IMR-90 (cell line): Measurements from ENCODE around the gene MGA. TPM values are rescaled to one million over a fixed set of nuclear protein-coding genes. Genes with fewer than 3 reads are reported as not detected.
A peak's percentile ranks its signal among the peaks of the same experiment; 100 is the strongest.

Experiments
- ATAC-seq: fragments of 200-7000 bp; cut with Tn5 transposase; 2 replicates; pipeline ENCODE4 v1.9.1; 2020; ENCODE audit warnings: low read depth, mild to moderate bottlenecking, moderate library complexity
- BruUV-seq: library from RNA; stranded (reverse); fragments of 400-500 nt; replicated peaks from 2 replicates; lab custom pipeline; 2021; lab: Mats Ljungman, UMichigan
- CTCF ChIA-PET: fragments of 300-600 bp; formaldehyde crosslinking; extraction: SDS; loops from one replicate; lab custom pipeline; 2021; ENCODE audit warnings: antibody characterized with exemption; lab: Yijun Ruan, JAX
- POLR2A ChIA-PET: fragments of 300-600 bp; sonication (Branson Sonifier 250); formaldehyde crosslinking; loops from one replicate; lab custom pipeline; 2022; ENCODE audit warnings: antibody characterized with exemption; ENCODE audit not compliant: unreplicated experiment; lab: Charles Lee
- DNase-seq: peaks from one replicate; pipeline ENCODE4 v3.0.0; 2013
- H2AFZ ChIP-seq: replicated peaks from 2 replicates; pipeline ENCODE3; 2013; ENCODE audit warnings: low read length, mild to moderate bottlenecking; ENCODE audit not compliant: poor library complexity
- H2AK5ac ChIP-seq: 2 replicates; pipeline ENCODE4 v1.6.1; 2013; ENCODE audit warnings: low read depth, low read length, inconsistent platforms
- H2AK9ac ChIP-seq: replicated peaks from 2 replicates; pipeline ENCODE3; 2013; ENCODE audit warnings: mild to moderate bottlenecking, low read depth, low read length, moderate library complexity; ENCODE audit not compliant: poor library complexity
- H2BK120ac ChIP-seq: 2 replicates; pipeline ENCODE4 v1.6.1; 2013; ENCODE audit warnings: low read depth, low read length, inconsistent platforms
- H2BK15ac ChIP-seq: 3 replicates; pipeline ENCODE4 v1.6.1; 2013; ENCODE audit warnings: low read depth, low read length, inconsistent platforms
- H2BK20ac ChIP-seq: 2 replicates; pipeline ENCODE4 v1.6.1; 2013; ENCODE audit warnings: low read depth, mild to moderate bottlenecking, inconsistent platforms, low read length, moderate library complexity
- H2BK5ac ChIP-seq: 2 replicates; pipeline ENCODE4 v1.6.1; 2013; ENCODE audit warnings: mild to moderate bottlenecking, low read depth, low read length, inconsistent platforms; ENCODE audit not compliant: poor library complexity, severe bottlenecking
- H3K14ac ChIP-seq: replicated peaks from 2 replicates; pipeline ENCODE4 v1.6.1; 2013; ENCODE audit warnings: low read depth, low read length, inconsistent platforms
- H3K18ac ChIP-seq: 2 replicates; pipeline ENCODE4 v1.6.1; 2013; ENCODE audit warnings: low read depth, low read length, control low read depth
- H3K23ac ChIP-seq: 2 replicates; pipeline ENCODE4 v1.6.1; 2013; ENCODE audit warnings: low read depth, low read length, inconsistent platforms
- H3K27ac ChIP-seq: 2 replicates; pipeline ENCODE4 v1.5.1; 2013; ENCODE audit warnings: mild to moderate bottlenecking, control low read depth, low read length; ENCODE audit not compliant: insufficient read depth
- H3K27me3 ChIP-seq: 2 replicates; pipeline ENCODE4 v1.6.1; 2013; ENCODE audit warnings: low read length; ENCODE audit not compliant: control insufficient read depth, insufficient read depth
- H3K36me3 ChIP-seq: 2 replicates; pipeline ENCODE4 v1.6.1; 2013; ENCODE audit warnings: low read length, mixed read lengths; ENCODE audit not compliant: control insufficient read depth, insufficient read depth
- H3K4ac ChIP-seq: 2 replicates; pipeline ENCODE4 v1.6.1; 2013; ENCODE audit warnings: low read depth, low read length, inconsistent platforms
- H3K4me1 ChIP-seq: 2 replicates; pipeline ENCODE4 v1.6.1; 2013; ENCODE audit warnings: low read length, mixed read lengths; ENCODE audit not compliant: control insufficient read depth, insufficient read depth
- H3K4me2 ChIP-seq: 2 replicates; pipeline ENCODE4 v1.6.1; 2013; ENCODE audit warnings: low read depth, mild to moderate bottlenecking, control low read depth, low read length, moderate library complexity
- H3K4me3 ChIP-seq: 2 replicates; pipeline ENCODE4 v1.5.1; 2013; ENCODE audit warnings: low read depth, mild to moderate bottlenecking, control low read depth, low read length, moderate library complexity; ENCODE audit not compliant: insufficient read depth
- H3K56ac ChIP-seq: 2 replicates; pipeline ENCODE4 v1.6.1; 2013; ENCODE audit warnings: low read length, inconsistent platforms; ENCODE audit not compliant: insufficient read depth; ENCODE audit errors: extremely low read depth
- H3K79me1 ChIP-seq, 2 experiments: 2 replicates each; pipeline ENCODE4 v1.6.1; 2013; ENCODE audit warnings: low read length in 2 of 2, inconsistent platforms in 1 of 2, low read depth in 1 of 2
- H3K9ac ChIP-seq: 2 replicates; pipeline ENCODE4 v1.6.1; 2013; ENCODE audit warnings: low read depth, low read length, control low read depth
- H3K9me1 ChIP-seq: 2 replicates; pipeline ENCODE4 v1.6.1; 2013; ENCODE audit warnings: low read length, inconsistent platforms; ENCODE audit not compliant: insufficient read depth
- H3K9me3 ChIP-seq: 2 replicates; pipeline ENCODE4 v1.6.1; 2013; ENCODE audit warnings: low read length; ENCODE audit not compliant: control insufficient read depth, insufficient read depth
- H4K20me1 ChIP-seq: 2 replicates; pipeline ENCODE4 v1.6.1; 2013; ENCODE audit warnings: low read length, inconsistent platforms; ENCODE audit not compliant: insufficient read depth
- H4K5ac ChIP-seq: 2 replicates; pipeline ENCODE4 v1.6.1; 2013; ENCODE audit warnings: mild to moderate bottlenecking, low read depth, low read length, control low read depth
- H4K8ac ChIP-seq, 2 experiments: 2 replicates each; pipeline ENCODE4 v1.6.1; 2013; ENCODE audit warnings: low read depth in 2 of 2, low read length in 2 of 2, control low read depth in 1 of 2, inconsistent platforms in 1 of 2
- H4K91ac ChIP-seq: 2 replicates; pipeline ENCODE4 v1.6.1; 2013; ENCODE audit warnings: low read depth, low read length, inconsistent platforms; ENCODE audit not compliant: insufficient read depth
- CEBPB ChIP-seq: IDR thresholded peaks from 2 replicates; pipeline ENCODE4 v1.6.1; 2012; ENCODE audit warnings: low read depth, low read length, improper control_type of control experiment
- CHD1 ChIP-seq: IDR thresholded peaks from 2 replicates; pipeline ENCODE4 v1.6.1; 2012; ENCODE audit warnings: low read depth, low read length, improper control_type of control experiment
- MAFK ChIP-seq: IDR thresholded peaks from 2 replicates; pipeline ENCODE4 v1.6.1; 2012; ENCODE audit warnings: low read depth, low read length, improper control_type of control experiment
- MAZ ChIP-seq: IDR thresholded peaks from 2 replicates; pipeline ENCODE4 v1.6.1; 2012; ENCODE audit warnings: low read depth, mild to moderate bottlenecking, low read length, improper control_type of control experiment, moderate library complexity, borderline replicate concordance
- MXI1 ChIP-seq: IDR thresholded peaks from 2 replicates; pipeline ENCODE4 v1.6.1; 2012; ENCODE audit warnings: low read depth, mild to moderate bottlenecking, low read length, moderate library complexity, borderline replicate concordance
- NFE2L2 ChIP-seq: fragments of 150-350 bp; IDR thresholded peaks from 2 replicates; pipeline ENCODE4 v1.6.1; 2016; ENCODE audit warnings: low read depth, mild to moderate bottlenecking, low read length
- POLR2A ChIP-seq: IDR thresholded peaks from 2 replicates; pipeline ENCODE4 v1.6.1; 2012; ENCODE audit warnings: mild to moderate bottlenecking, low read depth, low read length
- RAD21 ChIP-seq: IDR thresholded peaks from 2 replicates; pipeline ENCODE4 v1.6.1; 2012; ENCODE audit warnings: low read length, improper control_type of control experiment
- RCOR1 ChIP-seq: IDR thresholded peaks from 2 replicates; pipeline ENCODE4 v1.6.1; 2012; ENCODE audit warnings: mild to moderate bottlenecking, low read length, improper control_type of control experiment; ENCODE audit not compliant: insufficient replicate concordance
- SMC3 ChIP-seq: fragments of 150-350 bp; IDR thresholded peaks from 2 replicates; pipeline ENCODE4 v1.6.1; 2016; ENCODE audit warnings: low read depth, mild to moderate bottlenecking, antibody characterized with exemption, low read length, moderate library complexity
- WGBS, 2 experiments: methylation state at CpG; one replicate each; pipeline versions ENCODE4 v1.1.5 to v1.1.7; 2013; ENCODE audit warnings: missing lambda C conversion rate in 2 of 2; ENCODE audit not compliant: insufficient read length in 1 of 2; ENCODE audit errors: extremely low coverage in 2 of 2; 5-methylcytosine and 5-hydroxymethylcytosine counted together
- dilution Hi-C: fragments of 300-500 bp; cut with HindIII; formaldehyde crosslinking; loops from one replicate; pipeline ENCODE4 v1.14.3; 2018; ENCODE audit warnings: low sequenced_read_pairs; ENCODE audit not compliant: unreplicated experiment
- in situ Hi-C: fragments of 300-500 bp; cut with MboI; formaldehyde crosslinking; loops from 3 replicates; pipeline ENCODE4 v1.14.3; 2019; ENCODE audit warnings: low sequenced_read_pairs, inconsistent platforms, mixed read lengths
- intact Hi-C: fragments of 100-400 bp; cut with micrococcal nuclease; formaldehyde crosslinking; loops from 2 replicates; pipeline ENCODE4 v1.10.0; 2022
- polyA plus RNA-seq, 3 experiments: library from polyadenylated mRNA; depleted of rRNA; stranded (reverse); fragments of >200 nt; gene quantifications; 2 replicates each; pipeline ENCODE4 v1.2.3, GENCODE V29; 2012; ENCODE audit warnings: low replicate concordance in 1 of 3
- total RNA-seq: library from RNA; depleted of rRNA; stranded (reverse); fragments of >200 nt; gene quantifications from 2 replicates; pipeline ENCODE4 v1.2.3, GENCODE V29; 2012
- TF ChIP-seq, protein P1 (sequence below): fragments of 150-350 bp; IDR thresholded peaks from 2 replicates; pipeline ENCODE4 v1.6.1; 2016; ENCODE audit warnings: low read depth, mild to moderate bottlenecking, low read length, moderate library complexity, borderline replicate concordance

The MGA gene
- total and polyA plus RNA-seq, 2 of the 4 experiments (the other 2 are of a cell fraction) = 3.2 to 38.0 TPM

DNA sequence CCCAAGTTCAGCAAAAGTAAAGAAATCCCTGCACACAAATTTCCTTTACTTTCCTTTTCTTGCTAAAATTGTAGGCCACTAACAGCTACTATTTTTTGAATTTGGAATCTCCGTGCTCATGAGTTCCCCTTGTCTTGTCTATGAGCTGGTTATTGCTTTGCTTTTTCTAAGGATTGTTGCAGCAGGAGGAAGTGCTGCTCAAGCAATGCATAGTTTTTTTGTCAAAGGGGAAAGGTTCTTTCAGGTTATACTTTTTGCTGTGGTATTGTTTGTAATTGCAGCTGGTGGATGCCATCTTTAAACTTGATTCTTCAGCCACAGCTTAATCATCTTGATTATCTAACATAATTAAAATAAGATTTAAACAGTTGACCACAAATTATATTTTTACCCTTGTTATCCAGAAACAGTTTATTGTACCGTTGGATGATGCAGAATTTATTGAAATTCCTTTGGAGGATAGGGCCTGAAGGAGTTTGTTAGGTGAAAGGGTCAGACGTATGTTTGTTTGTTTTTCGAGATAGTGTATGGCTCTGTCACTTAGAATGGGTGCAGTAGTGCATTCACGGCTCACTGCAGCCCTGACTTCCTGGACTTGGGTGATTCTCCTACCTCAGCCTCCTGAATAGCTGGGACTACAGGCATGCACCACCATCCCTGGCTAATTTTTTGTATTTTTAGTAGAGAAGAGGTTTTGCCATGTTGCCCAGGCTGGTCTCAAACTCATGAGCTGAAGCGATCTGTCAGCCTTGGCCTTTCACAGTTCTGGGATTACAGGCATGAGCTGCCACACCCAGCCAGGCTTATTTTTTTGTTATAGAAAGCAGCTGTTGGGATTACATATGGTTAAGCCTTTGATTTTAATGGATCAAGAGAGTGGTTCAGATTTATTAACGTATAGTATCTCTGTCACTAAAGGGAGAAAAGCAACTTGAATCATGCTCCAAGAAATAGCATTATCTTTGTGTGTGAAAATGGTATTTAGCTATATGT lies 11.7 kb downstream of the MGA start:
- H3K27me3 ChIP-seq = no peaks in the 10 kb centered on the region
- peaks cover 4% of the 10 kb centered on the region; the same call in 1 of the 2 replicates for H3K9me1 ChIP-seq
- no peak overlapping the region; the same call in 1 of the 2 replicates for H3K14ac ChIP-seq
- no peak for TF ChIP-seq MAFK
- no peak for TF ChIP-seq SMC3
- no peak for TF ChIP-seq RCOR1
- no peak for TF ChIP-seq POLR2A
- TF ChIP-seq RAD21 = no peak
- TF ChIP-seq NFE2L2 = no peak
- no peak for TF ChIP-seq CHD1
- TF ChIP-seq, protein P1, sequence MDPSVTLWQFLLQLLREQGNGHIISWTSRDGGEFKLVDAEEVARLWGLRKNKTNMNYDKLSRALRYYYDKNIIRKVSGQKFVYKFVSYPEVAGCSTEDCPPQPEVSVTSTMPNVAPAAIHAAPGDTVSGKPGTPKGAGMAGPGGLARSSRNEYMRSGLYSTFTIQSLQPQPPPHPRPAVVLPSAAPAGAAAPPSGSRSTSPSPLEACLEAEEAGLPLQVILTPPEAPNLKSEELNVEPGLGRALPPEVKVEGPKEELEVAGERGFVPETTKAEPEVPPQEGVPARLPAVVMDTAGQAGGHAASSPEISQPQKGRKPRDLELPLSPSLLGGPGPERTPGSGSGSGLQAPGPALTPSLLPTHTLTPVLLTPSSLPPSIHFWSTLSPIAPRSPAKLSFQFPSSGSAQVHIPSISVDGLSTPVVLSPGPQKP = no peak
- TF ChIP-seq MAZ = no peak
- TF ChIP-seq CEBPB = no peak
- TF ChIP-seq MXI1 = no peak
- no peak overlapping the region for H2BK20ac ChIP-seq
- ATAC-seq (no peak), DNase-seq (no peak)
- ChIA-PET CTCF (interaction anchor here (0.6 kb wide), 1 partner anchor 46 kb away, joined by 6 read pairs; no protein-coding TSS in a partner anchor), POLR2A (no interaction called here)
- WGBS, 2 experiments = 92% methylated on average over 2 of the region's 7 CpGs; no CpG with 5 or more reads in 1 of the 2 experiments
- no peaks in the 10 kb centered on the region for H3K9me3 ChIP-seq
- dilution Hi-C loops (no loop called here), in situ Hi-C loops (no loop called here), intact Hi-C loops (no loop called here)
- peaks cover 42 to 73% of the 10 kb centered on the region in 2 experiments for H3K79me1 ChIP-seq
- H3K36me3 ChIP-seq = peaks cover 9% of the 10 kb centered on the region
- H3K4ac ChIP-seq = no peak overlapping the region
- no peak overlapping the region for H3K27ac ChIP-seq
- no peak overlapping the region for H2BK15ac ChIP-seq
- no peak overlapping the region for H2AFZ ChIP-seq
- H2AK9ac ChIP-seq = no peak overlapping the region
- H3K9ac ChIP-seq = no peak overlapping the region
- H2BK120ac ChIP-seq = no peak overlapping the region
- no peak overlapping the region for H3K4me2 ChIP-seq
- no peak overlapping the region for H2AK5ac ChIP-seq
- no peak overlapping the region for H2BK5ac ChIP-seq
- H4K5ac ChIP-seq = no peak overlapping the region; the same call in 1 of the 2 replicates
- no peak overlapping the region for H4K91ac ChIP-seq
- H3K18ac ChIP-seq = no peak overlapping the region
- peaks cover 36% of the 10 kb centered on the region for H4K20me1 ChIP-seq
- H3K56ac ChIP-seq = no peak overlapping the region
- H3K23ac ChIP-seq = peak overlapping the region; percentile 52; the same call in 1 of the 2 replicates
- H3K4me3 ChIP-seq = no peak overlapping the region
- peaks cover 6% of the 10 kb centered on the region; the same call in 1 of the 2 replicates for H3K4me1 ChIP-seq
- BruUV-seq = no TSS peak
- H4K8ac ChIP-seq = no peak overlapping the region
